Measurements from ENCODE around the gene CTSF.
A peak's percentile ranks its signal among the peaks of the same experiment; 100 is the strongest.
"Not testable (repeated sequence)": the region's sequence is repeated elsewhere in the genome, so short reads cannot be mapped to it uniquely, and the experiment has no call there.

CTSF gene

DNA sequence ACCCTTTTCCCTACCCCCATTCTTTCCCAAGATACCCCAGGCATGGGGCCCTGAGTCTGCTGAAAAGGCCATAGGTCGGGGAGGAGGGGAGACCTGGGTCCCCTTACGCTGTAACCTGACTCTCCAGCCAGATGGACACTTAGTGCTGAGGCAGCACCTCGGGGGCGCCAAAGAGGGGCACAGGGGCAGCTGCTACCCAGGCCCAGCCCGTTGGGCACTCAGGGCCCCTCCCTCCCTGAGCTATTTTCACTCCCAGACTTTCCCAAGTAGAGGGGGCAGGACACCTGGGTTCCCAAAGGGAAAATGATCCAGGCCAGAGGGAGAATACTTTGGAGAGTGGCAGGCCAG, 20.8 kb downstream of the CTSF start:
- POLR2A ChIA-PET = no interaction called here

DNA sequence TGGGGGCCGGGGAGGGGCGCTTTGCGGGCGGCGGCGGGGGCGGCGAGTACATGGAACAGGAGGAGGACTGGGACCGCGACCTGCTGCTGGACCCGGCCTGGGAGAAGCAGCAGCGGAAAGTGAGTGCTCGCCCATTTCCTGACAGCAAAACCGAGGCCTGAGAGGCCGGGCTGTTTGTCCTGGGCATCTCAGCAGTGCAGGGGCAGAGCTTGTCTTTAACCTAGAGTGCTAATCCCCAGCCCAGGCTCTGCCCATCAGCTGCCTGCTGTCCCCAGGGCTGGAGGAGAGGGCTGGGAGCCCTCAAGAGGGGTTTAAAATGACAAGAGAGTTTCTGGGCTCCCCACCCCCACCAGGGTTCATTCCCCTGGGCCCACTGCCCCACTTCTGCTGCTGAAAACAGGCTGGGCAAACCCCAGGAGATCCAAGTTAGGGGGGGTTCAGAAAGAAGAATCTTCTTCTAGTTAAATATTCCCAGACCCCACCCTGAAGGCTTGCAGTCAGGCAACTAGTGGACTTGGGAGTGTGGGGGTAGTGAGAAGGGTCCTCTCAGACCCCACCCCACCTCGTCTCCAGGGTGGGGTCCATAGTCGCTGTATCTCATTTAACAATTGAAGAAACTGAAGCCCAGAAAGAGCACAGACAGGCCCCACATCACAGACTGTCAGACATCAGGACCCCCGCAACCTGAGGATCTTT, 21.3 kb downstream of the CTSF start:
- DNase-seq (ENCODE audit: extremely low spot score) = no peak
- POLR2A ChIA-PET = interaction anchor here (1.4 kb wide), 1 partner anchor 92 kb away, joined by 5 read pairs; the partner anchor contains the start of gene RBM4
- TF ChIP-seq, protein P1, sequence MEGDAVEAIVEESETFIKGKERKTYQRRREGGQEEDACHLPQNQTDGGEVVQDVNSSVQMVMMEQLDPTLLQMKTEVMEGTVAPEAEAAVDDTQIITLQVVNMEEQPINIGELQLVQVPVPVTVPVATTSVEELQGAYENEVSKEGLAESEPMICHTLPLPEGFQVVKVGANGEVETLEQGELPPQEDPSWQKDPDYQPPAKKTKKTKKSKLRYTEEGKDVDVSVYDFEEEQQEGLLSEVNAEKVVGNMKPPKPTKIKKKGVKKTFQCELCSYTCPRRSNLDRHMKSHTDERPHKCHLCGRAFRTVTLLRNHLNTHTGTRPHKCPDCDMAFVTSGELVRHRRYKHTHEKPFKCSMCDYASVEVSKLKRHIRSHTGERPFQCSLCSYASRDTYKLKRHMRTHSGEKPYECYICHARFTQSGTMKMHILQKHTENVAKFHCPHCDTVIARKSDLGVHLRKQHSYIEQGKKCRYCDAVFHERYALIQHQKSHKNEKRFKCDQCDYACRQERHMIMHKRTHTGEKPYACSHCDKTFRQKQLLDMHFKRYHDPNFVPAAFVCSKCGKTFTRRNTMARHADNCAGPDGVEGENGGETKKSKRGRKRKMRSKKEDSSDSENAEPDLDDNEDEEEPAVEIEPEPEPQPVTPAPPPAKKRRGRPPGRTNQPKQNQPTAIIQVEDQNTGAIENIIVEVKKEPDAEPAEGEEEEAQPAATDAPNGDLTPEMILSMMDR (IDR thresholded peaks at IDR 0.05; ENCODE audit: control extremely low read depth, extremely low read depth, low read depth, missing control alignments) = no peak
- CTCF ChIA-PET = interaction anchor here (1.1 to 2.1 kb wide), 5 partner anchors 14 to 161 kb away, joined by 3 to 8 read pairs (median 5); partner anchors contain the start of genes DPP3 and RBM4B

More for the DNA sequence above, 20.8 kb downstream of the CTSF start:
- CTCF ChIA-PET = interaction anchor here (2.1 kb wide), 1 partner anchor 131 kb away, joined by 8 read pairs; the partner anchor contains the start of gene RBM4B
- TF ChIP-seq, protein P1 (IDR thresholded peaks at IDR 0.05; ENCODE audit: control extremely low read depth, extremely low read depth, low read depth, missing control alignments) = no peak
- DNase-seq (ENCODE audit: extremely low spot score) = no peak

DNA sequence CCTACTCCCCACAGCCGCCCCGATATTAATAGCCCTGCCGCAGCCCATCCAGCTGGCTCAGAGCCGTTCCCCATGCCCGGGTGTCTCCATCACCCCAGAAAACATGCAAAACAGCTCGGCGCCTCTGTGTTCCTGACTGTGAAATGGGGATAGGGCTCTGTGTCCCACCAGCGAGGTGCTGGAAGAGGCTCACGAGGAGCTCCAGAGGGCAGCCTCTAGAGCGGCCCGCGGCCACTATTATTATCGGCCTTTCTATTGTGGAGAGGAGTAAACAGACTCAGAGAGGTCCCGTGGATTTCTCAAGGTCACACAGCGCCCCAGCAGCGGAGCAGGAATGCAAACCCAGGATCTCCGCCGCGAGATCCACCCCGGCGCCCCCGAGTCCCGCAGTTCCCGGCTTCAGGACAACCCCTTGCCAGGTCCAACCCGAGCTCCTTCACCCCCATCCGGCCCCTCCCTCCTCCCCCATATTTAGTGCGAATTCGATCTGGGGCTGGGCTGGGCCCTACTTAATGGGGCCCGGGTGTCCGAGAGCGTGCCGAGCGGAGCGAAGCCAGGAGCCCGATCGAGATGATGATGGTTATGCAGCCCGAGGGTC, 21.9 kb downstream of the CTSF start, which contains the start of gene ACTN3:
TSS of gene ACTN3 (plus strand) at position 536 of the 598 bp plus-strand sequence. CDS start at position 571, 35 bp downstream.
- ChIA-PET POLR2A (interaction anchor here (0.8 to 1.9 kb wide), 5 partner anchors 13 to 132 kb away, joined by 3 to 7 read pairs (median 4); partner anchors contain the start of genes CTSF, RBM4 and RBM4B), CTCF (interaction anchor here (1.1 to 2.1 kb wide), 7 partner anchors 13 to 160 kb away, joined by 3 to 8 read pairs (median 5); partner anchors contain the start of genes DPP3 and RBM4B)
- peak; percentile 53 for DNase-seq (ENCODE audit: extremely low spot score)
- TF ChIP-seq, protein P1 (IDR thresholded peaks at IDR 0.05; ENCODE audit: control extremely low read depth, extremely low read depth, low read depth, missing control alignments) = no peak

DNA sequence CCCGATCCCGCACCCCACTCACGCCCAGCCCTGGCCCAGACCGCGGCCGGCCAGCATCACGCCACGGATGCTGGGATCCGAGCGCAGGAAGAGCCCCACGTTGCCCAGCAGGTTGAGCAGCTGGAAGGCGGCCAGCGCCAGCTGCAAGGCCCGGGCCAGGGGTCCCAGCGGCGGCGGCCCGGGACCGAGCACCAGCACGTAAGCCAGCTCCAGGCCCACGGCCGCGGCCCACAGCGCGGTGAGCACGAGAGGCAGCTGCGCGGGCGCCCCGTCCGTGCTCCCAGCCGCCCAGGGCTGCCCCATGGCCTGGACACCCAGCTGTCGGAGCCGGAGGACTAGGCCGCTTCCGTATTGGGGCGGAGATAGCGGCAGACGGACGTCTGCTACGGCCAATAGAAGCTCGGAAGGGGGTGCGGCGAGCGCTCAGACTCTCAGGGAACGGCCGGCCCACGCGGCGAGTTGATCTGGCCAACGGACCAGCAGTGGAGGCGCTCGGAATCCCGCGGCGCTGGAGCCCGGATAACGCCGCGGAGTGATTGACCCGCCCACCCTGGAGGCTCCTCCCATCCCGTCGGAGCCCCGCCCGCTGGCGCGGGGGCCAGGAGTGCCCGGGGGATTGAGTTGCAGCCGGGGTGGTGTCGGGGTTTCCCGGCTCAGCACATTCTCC, 22.6 kb downstream of the CTSF start, which contains the start of gene ZDHHC24:
TSS of gene ZDHHC24 (minus strand) at position 348 of the 667 bp plus-strand sequence. CDS start at position 303, 45 bp downstream.
- CTCF ChIA-PET = interaction anchor here (0.7 to 2.1 kb wide), 9 partner anchors 12 to 160 kb away, joined by 3 to 8 read pairs (median 5); partner anchors contain the start of genes DPP3 and RBM4B
- POLR2A ChIA-PET = interaction anchor here (0.6 to 1.9 kb wide), 6 partner anchors 13 to 132 kb away, joined by 3 to 7 read pairs (median 4); partner anchors contain the start of genes CTSF, RBM4 and RBM4B
- TF ChIP-seq, protein P1 (IDR thresholded peaks at IDR 0.05; ENCODE audit: control extremely low read depth, extremely low read depth, low read depth, missing control alignments) = no peak
- DNase-seq (ENCODE audit: extremely low spot score) = peak; percentile 99

DNA sequence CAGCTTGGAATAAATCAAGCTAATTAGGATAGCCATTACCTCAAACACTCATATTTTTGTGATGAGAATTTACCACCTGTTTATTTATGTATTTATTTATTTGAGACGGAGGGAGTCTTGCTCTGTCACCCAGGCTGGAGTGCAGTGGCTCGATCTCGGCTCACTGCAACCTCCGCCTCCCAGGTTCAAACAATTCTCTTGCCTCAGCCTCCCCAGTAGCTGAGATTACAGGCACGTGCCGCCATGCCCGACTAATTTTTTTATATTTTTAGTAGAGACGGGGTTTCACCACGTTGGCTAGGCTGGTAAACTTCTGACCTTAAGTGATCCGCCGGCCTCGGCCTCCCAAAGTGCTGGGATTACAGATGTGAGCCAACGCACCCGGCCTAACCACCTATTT, 23.5 kb downstream of the CTSF start:
- CTCF ChIA-PET = interaction anchor here (1.5 to 2.2 kb wide), 2 partner anchors 130 to 133 kb away, joined by 4 to 8 read pairs; partner anchors contain the start of gene RBM4B
- DNase-seq (ENCODE audit: extremely low spot score) = not testable (repeated sequence)
- POLR2A ChIA-PET = interaction anchor here (0.6 to 1.9 kb wide), 2 partner anchors 79 to 133 kb away, joined by 3 to 7 read pairs; partner anchors contain the start of gene RBM4B

DNA sequence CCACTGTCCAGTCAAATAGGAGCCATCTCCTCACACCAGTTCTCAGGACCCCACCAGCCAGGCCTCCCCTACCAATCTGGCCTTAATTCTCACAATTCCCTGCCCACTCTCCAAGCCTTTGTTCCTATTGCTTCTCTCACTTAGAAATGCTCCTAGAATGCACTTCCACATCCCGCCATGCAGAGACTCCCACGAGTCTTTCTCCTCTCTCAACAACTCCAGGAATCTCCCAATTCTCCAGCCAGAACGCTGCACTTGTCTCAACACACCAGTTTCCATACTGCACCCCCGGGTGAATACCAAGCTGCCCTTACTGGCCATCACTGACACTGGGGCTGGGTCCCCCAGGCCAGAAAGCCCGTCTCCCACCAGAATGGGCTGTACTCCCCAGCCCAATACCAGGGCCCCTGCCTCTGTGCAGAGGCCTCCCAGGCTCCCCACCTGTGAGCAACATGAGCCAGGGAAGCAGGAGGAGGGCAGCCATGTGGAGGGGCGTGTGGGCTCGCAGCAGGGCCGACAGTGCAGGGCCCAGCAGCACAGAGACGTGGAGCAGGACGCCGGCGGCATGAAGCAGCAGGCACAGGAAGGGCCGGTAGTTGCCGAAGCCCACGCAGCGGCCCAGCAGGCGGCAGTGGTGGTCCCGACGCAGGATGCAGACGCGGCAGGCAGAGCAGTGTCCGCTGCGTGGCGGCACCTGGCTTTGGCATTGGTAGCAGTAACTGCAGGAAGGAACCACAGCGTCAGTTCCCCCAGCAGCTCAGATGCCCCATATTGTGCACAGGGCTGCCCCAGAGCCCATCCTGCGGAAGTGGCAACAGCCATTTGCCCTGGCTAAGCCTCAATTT, 24.9 kb downstream of the CTSF start:
- DNase-seq (ENCODE audit: extremely low spot score) = peak; percentile 72
- ChIA-PET POLR2A (no interaction called here), CTCF (interaction anchor here (0.9 to 2.2 kb wide), 3 partner anchors 8 to 135 kb away, joined by 3 to 8 read pairs (median 6); partner anchors contain the start of gene RBM4B)
- TF ChIP-seq, protein P1 (IDR thresholded peaks at IDR 0.05; ENCODE audit: control extremely low read depth, extremely low read depth, low read depth, missing control alignments) = peak; percentile 66

Measured in GM10248 (cell line).